Limb (tissue), 2 donors: ENCODE results near the gene SHROOM3.

ENCODE experiments used
- DNase-seq, 2 donors: peaks; one replicate each; pipeline ENCODE4 v3.0.0-alpha.2; 2016; ENCODE audit errors: extremely low spot score in 2 of 2

The SHROOM3 gene

DNA sequence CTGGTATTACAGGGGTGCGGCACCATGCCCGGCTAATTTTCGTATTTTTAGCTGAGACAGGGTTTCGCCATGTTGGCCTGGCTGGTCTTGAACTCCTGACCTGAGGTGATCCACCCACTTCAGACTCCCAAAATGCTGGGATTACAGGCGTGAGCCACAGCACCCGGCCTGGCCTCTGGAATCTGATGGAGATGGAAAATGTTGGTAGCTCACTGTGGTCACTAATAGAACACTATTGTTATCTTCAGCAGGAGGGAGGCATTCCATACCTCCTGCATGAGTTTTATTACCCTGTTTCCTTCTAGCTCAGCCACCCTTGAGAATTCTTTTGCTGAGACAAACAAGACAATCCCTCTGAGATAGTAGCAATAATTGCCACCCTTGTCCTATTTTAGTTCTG is 105.0 kb downstream of the SHROOM3 start:
- DNase-seq = no peak

DNA sequence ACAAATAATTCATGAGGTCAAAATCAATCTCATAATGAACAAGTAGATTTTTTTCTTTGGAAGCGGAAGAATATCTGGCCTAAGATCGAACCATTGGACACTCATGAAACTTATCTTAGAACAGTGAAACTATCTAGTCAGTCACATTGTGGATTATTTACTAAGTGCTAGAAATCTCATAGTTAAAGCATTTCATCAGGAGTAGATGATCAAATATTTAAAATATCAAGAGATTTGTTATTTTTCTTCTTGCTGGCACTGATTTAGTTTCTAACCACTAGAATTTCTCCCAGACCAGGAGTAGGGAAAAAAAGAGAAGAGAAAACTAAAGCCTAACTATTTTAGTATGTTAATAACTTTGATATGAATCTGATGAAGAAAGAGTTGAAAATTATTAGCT is 105.5 kb downstream of the SHROOM3 start:
- DNase-seq = no peak

DNA sequence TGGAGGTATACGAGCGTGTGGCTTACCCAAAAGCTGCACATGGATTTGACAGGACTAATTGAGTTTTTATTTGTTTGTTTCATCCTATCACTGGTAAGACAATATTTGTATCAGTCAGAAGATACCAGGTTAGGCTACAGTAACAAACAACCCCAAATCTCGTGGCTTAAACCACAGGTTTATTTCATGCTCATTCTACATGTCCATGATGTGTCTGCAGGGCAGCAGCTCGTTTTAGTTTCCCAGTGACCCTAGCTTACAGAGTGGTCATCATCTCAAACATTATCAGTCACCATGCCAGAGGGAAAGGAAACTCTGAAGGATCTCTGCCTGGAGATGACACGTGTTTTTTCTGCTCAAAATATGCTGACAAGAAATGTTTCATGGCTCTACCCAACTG is 108.3 kb downstream of the SHROOM3 start:
- no peak for DNase-seq

DNA sequence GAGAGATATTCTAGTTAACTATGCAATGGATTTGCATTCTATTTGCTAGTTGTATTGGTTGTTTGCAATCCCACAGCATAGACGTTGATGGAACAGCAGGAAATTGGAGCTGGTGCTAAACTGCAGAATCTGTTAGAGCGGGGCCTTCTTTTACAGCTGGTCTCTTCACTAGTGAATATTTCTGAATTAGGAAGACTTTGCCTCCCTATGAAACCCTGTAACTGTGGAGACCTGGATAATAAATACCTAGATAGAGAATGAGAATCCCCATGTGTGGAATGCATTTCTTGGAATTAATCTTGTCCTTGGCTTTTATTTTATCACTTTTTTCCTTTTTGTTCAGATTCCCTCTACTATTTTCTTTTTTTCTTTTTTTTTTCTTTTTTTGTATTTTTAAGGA is 109.7 kb downstream of the SHROOM3 start:
- no peak for DNase-seq

DNA sequence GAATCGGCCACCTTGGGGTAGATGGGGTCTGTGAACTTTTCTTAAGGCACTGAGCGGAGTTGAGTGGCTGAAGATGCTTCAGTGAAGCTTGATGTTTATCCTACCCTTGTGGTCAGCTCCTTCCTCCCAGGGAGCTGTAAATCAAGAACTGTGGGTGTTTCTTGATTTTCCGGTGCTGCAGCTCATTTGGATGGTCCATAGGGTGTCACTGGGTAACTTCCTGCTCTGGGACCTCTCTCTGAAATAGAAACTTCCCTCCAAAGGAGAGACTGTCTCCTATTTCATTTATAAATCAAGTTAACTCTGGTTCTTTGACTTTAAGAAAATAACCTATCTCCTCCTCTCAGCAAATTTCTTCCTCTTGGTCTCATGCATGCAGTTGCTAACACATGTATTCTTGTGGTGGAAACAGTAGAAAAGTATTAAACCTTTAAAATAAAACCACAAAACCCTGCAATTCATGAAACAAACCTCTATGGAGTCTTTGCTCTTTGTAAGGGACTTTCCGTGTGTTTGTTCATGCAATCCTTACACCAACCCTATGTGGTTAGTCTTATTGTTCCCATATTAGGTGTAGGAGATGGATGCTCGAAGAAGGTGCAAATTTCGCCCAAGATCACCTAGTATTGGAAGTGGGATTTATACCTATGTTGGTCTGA is 110.3 kb downstream of the SHROOM3 start:
- DNase-seq = no peak

DNA sequence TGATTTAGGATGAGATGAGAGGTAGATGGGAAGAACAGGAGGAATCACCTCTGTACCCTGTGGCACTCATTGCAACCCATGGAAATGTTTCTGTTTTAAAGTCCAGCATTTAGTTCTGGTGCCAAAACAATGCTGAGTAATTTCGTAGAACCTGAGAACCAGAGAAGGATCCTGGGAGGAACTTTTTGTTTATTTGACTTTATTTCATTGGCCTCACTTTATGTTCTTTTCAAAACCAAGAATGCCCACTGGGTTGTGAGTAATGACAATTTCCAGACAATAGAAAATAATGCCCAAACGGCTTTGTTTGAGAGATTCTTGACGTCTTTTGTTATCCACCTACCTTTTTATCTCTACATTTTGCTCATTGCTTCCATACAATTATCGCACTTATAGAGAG is 111.3 kb downstream of the SHROOM3 start:
- no peak for DNase-seq

DNA sequence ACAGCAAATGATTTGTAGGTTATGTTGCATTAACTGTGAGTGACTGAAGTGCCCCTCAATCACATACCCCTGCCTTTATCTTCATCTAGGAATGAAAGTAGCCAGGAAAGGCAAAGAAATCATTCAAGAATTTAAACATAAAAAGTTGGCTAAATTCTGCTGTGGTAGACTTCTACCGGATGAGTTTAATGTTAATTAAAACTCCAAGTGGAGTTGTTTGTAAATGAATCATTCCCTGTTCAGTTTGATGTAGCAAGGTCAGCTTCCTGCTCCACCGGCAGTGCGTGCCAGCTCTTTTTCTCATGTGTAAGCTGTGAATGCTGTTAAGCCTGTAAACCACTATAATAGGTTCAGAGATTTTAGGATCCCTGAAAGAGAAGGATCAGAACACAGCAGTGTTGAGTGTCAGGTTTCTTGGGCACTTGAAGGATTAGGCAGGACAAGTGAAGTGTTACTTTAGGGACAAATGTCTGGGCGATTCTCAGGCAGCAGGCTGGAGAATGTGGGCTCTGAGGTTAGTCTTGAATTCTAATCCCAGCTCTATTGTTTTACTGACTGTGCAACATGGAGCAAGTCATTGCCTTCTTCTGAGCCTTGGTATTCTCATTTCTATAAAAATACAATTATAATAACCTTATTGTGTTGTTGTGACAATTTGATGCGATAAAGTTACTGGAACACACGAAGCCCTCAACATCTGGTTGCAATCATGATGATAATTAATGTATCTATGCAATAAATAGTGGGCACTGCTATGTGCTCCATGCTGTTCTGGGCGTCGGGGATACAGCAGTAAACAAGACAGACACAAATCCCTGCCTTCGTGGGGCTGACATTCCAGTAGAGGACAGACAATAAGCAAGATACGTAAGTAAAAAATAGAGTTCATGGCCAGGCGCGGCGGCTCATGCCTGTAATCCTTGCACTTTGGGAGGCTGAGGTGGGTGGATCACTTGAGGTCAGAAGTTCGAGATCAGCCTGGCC is 112.0 kb downstream of the SHROOM3 start:
- no peak for DNase-seq

DNA sequence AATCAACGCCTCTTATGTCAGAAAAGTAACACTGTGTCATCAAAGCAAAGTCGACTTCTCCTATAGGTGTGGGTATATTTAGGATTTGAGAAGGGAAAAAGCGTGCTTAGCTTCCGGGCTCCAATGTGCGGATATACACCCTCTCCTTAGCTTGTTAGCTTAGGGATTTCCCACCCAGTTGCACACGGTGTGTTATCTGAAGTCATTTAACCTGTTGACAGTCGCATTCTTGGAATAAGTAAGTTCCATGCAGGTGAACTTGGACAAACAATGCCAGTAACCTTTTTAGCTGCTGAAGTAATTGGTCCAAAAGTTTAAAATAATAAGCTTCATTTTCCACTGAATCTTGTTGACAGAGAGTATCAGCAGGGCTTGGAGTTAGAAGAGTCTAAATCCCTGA is 113.7 kb downstream of the SHROOM3 start:
- DNase-seq = no peak

DNA sequence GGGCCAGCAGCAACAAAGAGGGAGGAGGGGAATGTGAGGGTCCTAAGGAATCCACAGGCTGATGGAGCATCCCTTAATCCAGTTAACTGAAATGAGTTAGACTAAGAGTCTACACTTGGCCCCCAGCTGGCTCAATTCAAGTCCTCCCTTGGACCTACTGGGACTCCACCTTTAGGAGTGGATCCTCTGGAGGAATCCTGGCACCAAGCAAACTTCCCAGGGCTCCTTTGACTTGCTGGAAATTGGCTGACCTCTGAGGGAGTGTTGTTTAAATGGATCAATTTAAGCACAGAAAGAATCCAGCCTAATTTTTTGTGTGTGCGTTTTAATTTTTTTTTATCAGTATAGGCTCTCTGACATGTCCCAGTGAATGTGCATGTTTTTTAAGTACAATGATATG is 114.7 kb downstream of the SHROOM3 start:
- DNase-seq = no peak

DNA sequence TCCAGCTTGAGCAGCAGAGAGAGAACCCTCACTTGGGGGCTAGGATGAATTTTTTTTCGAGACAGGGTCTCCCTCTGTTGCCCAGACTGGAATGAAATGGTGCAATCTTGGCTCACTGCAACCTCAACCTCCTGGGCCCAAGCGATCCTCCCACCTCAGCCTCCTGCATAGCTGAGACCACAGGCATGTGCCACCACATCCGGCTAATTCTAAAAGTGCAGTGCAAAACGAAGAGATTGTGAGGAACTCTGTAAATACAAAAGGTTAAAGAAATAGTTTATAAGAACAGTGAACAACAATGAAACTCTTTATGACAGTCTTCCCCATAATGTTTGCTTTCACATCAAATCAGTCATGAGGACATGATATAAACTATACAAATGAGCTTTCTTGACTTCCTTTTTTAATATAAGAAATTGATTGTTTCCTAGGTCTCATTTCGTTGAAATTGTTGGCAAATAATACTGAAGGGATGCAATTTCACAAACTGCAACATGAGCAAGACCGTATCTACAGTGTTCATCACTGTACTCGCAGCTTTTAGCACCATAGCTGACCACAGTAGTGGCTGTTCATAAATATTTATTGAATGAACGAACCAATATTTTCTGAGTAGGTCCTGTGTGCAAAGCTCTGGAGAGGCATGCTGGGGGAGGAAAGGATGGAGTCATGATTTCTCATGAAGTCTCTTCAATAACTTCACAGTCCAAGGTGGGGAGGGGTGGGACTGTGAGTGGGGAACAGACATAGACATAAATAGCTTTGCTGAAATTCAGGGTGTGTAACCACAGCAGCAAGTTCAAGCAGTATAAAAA is 116.1 kb downstream of the SHROOM3 start:
- no peak for DNase-seq

DNA sequence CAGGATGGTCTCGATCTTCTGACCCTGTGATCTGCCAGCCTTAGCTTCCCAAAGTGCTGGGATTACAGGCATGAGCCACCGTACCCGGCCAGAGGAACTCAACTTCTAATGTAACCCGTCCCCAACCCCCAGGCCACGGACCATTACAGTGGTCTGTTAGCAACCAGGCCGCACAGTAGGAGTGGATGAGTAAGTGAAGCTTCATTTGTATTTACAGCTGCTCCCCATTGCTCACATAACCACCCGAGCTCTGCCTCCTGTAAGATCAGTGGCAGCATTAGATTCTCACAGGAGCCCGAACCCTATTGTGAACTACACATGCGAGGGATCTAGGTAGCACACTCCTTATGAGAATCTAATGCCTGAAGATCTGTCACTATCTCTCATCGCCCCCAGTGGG is 119.6 kb downstream of the SHROOM3 start:
- DNase-seq = no peak

DNA sequence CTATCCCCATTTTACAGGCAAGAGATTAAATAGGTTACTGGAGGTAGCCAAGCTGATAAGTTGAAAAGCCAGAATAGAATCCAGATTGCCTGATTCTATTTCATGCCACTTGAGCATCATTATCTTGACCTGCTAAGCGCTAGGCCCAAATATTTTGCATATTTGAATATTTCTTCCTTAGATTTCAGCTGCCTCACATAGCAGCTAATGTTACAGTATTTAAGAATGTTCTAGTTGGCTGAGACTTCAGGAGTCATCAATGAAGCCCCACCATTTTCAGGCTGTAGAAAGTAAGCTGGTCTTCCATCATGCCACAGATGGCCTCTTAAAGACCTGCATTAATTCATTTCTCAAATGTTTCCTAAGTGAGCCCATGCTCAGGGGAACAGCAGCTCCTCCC is 121.4 kb downstream of the SHROOM3 start:
- no peak for DNase-seq

DNA sequence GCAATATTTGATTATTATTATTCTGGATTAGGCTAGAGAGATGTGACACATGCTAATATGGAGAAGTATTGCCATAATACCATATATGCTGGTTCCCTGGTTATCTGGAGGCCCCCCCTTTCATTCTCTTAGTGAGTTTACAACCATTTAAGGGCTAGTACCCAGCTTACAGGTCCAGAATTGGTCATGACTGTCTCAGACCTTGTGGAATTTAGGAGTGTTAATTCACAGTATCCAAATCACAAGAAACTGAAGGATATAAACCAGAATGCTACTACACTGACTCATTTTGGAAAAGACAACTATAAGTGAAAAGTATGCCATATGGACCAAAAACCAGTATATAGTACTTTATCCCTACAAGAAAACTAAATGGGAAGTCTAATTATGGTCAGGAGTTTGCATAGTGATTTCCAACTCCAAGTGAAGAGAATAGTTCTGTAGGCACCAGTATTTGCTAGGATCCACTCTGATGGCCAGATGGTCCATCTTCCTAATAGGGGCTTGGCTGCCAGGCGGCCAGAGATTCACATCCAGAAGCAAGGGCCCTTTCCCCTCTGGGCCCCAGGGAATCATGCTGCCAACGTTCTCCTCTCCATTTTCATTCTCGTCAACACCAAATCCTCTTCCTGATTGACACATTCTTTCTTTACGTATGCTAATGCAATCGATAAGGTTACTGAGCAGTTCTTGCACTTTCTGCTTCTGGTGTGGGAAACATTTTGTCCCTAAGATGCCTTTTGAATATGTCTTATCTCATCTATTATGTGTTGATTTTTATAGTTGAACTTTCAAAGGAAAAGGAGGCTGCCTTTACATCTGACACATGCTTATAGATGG is 123.6 kb downstream of the SHROOM3 start:
- no peak for DNase-seq

DNA sequence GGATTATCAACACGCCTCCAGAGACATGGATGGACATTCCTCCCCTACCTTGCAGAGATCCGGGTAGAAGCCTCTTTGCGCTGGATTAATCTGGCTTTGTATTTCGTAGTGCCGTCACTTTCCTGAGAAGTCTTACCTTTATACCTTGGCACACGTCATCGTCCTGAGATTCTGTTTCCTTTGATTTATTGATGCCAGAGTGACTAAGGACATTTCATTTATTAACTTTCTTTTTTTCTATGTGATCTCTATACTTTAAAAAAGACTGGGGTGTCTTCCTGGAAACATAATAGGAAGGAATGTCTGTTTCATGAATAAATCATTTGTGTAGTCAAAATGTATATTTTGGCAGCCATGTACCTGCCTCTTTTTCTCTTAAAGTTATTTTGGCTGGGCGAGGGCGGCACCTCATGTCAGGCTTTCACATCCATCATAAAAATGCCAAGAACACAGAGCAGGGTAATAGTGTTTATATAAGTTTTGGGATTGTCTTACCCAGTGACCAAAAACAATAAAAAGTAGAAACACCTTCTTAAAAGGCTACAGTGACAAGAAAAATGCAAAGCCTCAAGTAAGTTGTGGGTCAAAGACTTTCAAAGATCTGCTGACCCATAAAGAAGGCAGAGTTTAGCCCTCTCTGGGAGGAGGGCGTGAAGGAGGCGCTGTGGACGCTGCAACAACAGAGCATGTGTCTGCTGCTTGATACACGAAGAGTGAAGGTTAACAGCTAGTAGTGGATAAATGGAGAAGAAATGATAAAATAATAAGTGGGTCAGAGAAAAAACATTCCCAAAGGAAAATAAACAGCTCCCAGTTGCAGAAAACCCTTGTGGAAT is 124.4 kb downstream of the SHROOM3 start:
- DNase-seq = no peak

DNA sequence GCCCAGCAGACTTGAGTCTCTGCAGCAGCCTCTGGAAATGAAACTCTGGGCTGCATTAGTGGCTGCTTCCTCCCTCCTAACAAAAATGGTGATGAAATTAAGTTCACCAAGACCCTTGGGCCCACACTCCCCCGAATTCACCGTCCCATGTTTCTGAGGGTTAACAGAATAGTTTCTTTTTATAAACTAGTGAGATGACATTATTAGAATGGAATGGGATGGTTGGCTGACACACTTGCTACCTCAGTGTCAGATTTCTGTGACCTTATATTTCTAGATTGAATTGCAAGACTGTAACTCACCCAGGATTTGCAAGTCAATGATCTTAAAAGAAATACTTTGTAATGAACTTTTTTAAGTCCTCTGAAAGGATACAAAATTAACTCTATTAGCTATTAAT is 127.1 kb downstream of the SHROOM3 start:
- peak in 1 of 2 donors; percentile 49 for DNase-seq

DNA sequence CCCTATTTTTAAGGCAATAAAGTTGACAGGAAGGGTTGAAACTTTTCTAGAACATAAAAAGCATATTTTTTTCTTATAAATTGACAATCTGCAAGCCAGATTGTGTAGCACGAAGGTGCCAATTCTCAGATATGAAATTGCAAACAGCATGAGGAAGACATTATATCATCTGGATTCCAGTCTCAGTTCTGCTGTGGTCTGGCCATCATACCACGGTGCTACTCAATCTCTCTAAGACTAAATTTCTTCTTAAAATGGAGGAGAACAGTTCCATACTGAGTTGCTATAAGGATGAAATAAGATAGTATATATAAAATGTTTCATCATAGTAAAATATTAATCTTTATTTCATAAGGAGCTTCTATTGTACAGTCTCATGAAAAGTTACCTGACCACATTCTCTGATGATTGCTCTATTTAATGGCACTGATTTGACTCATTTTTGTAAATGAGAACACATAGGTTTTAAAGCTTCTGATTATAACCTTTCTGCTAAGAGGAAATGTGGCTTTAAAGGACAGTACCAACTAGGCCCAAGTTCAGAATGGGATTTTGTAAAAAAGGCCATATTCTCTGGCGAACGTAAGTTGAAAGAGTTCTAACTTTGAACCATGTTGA is 127.9 kb downstream of the SHROOM3 start:
- peak in 1 of 2 donors; percentile 34 for DNase-seq

DNA sequence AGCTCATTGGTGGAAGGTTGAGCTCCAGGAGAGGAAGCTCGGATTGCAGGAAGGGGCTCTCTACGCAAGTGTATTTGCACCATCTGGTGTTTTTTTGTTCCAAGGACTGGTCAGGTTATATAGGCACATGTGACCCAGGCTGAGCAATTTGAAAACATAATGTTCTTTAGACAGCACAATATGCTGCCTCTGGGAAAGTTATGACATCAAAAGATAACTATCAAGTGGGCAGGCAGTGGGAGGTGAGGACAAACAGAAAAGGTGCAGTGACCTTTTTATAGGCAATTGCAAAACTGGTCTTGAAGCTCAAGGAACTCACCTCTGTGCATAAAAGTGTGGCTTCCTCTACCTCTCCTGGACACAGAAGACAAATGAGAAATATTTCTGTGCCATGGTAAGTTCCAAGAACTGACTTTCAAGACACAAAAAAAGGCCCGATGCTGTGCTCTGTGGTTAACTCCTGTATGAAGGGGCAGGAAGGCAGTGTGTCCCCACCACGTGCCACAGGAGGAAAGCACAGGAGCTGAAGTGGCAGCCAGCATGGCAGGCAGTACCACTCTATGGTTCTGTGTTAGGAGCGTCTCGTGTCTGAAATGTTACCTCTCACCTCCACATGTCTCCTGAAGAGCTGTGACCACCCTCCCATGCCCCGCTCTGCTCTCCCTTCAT is 128.6 kb downstream of the SHROOM3 start:
- no peak for DNase-seq

DNA sequence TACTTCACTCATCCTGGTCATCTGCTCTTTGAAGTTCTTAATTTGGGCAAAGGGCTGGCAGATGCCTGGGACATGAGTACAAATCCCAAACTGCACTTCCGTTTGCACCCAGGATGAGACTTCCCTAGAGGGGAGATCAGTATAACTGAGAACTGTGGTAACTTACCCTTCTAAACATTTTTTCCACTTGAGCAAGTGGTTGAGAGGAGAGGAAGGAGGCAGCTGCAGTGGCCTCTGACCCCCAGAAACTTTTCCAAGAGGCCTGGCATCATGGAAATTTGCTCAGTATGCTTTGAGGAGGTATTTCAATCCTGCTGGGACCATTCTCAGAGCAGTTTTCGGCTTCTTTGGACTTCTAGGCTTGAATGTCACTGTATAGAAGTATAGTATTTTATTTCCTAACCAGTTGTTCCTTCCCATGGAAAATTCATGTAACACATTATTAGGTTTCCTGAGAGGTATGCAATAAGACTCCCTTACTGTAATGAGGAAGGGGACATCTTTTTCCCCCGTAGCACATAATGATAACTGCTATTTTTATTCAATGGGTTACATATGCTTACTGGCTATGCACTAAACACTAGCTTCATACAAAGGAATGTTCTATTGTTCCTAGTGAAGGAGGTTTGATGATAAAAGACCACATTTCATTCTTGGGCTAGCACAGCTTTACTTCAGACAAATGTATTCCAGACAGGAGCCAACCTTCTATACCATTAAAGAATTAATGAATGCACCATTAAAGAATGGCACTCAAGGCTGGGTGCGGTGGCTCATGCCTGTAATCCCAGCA is 129.3 kb downstream of the SHROOM3 start:
- DNase-seq = peak in 1 of 2 donors; percentile 75
